NCI-H748 (cell line): ENCODE measurements around the gene LIN28B.
A peak's percentile ranks its signal among the peaks of the same experiment; 100 is the strongest.

Source experiments
- DNase-seq: peaks from one replicate; lab custom pipeline; 2025; ENCODE audit not compliant: unreplicated experiment; lab: John Stamatoyannopoulos, UW

Gene LIN28B

GRCh38 chr6:104956731-104957294, at the start of gene LIN28B:
Gene LIN28B, plus strand, starts transcription at chr6:104957107. Its CDS starts 144 bp downstream, at chr6:104957251.
- peak; percentile 83 for DNase-seq

GRCh38 chr6:104908031-104908887, 48.6 kb upstream of the LIN28B start:
- DNase-seq = no peak

- DNase-seq = no peak
These were observed 47.9 kb upstream of the LIN28B start for GRCh38 chr6:104908888-104909525.

- DNase-seq = no peak
These were observed 35.0 kb upstream of the LIN28B start for GRCh38 chr6:104921896-104922295.

GRCh38 chr6:104928141-104928540, 28.8 kb upstream of the LIN28B start:
- DNase-seq = no peak

GRCh38 chr6:104929353-104929752, 27.6 kb upstream of the LIN28B start:
- DNase-seq = no peak

GRCh38 chr6:104930939-104931338, 26.0 kb upstream of the LIN28B start:
- DNase-seq = no peak

GRCh38 chr6:104936766-104937535, 20.0 kb upstream of the LIN28B start:
- no peak for DNase-seq

- no peak for DNase-seq
These were observed 16.5 kb upstream of the LIN28B start for GRCh38 chr6:104940238-104940892.

GRCh38 chr6:104940893-104941728, 15.8 kb upstream of the LIN28B start:
- DNase-seq = peak; percentile 57

- peak; percentile 38 for DNase-seq
These were observed 15.2 kb upstream of the LIN28B start for GRCh38 chr6:104941729-104942091.

- DNase-seq = peak; percentile 27
These were observed 13.1 kb upstream of the LIN28B start for GRCh38 chr6:104943781-104944180.

- DNase-seq = no peak
These were observed 7.7 kb upstream of the LIN28B start for GRCh38 chr6:104949206-104949605.

- DNase-seq = no peak
These were observed 5.2 kb upstream of the LIN28B start for GRCh38 chr6:104951677-104952076.

GRCh38 chr6:104952911-104953399, 4.0 kb upstream of the LIN28B start:
- no peak for DNase-seq

- DNase-seq = peak; percentile 75
These were observed 3.3 kb upstream of the LIN28B start for GRCh38 chr6:104953400-104954189.

- peak; percentile 32 for DNase-seq
These were observed 2.6 kb upstream of the LIN28B start for GRCh38 chr6:104954190-104954797.

GRCh38 chr6:104955491-104955890, 1.4 kb upstream of the LIN28B start:
- DNase-seq = peak; percentile 53
